ENCODE data around the gene RNH1. TPM values are rescaled to one million over a fixed set of nuclear protein-coding genes. Genes with fewer than 3 reads are reported as not detected.

RNH1 gene
- polyA plus RNA-seq, 1 donor from 2014 or later: 71.8 TPM

- H3K4me3 ChIP-seq (ENCODE audit: low read length): no peak overlapping the region
- H3K9me2 ChIP-seq (ENCODE audit: insufficient read depth, low read length): no peaks in the 10 kb centered on the region
- no peaks in the 10 kb centered on the region for H3F3A ChIP-seq (ENCODE audit: insufficient read depth, low read length, poor library complexity, severe bottlenecking)
- H3K9ac ChIP-seq (ENCODE audit: low read length): no peak overlapping the region
- H3K27ac ChIP-seq (ENCODE audit: low read length): no peak overlapping the region
- no peaks in the 10 kb centered on the region for H3K27me3 ChIP-seq (ENCODE audit: insufficient read depth, low read depth, low read length)
- TF ChIP-seq EP300 (conservative IDR thresholded peaks at IDR 0.05; ENCODE audit: poor library complexity, severe bottlenecking) (no peak), CTCF (IDR thresholded peaks at IDR 0.05; ENCODE audit: poor library complexity, severe bottlenecking) (no peak), SMC3 (conservative IDR thresholded peaks at IDR 0.05; ENCODE audit: poor library complexity) (no peak), EZH2 (IDR thresholded peaks at IDR 0.05; ENCODE audit: borderline replicate concordance, insufficient read depth, low read length, poor library complexity, severe bottlenecking) (no peak), MXI1 (conservative IDR thresholded peaks at IDR 0.05; ENCODE audit: poor library complexity, severe bottlenecking) (no peak), TAF1 (IDR thresholded peaks at IDR 0.05; ENCODE audit: low read depth) (no peak), RAD21 (conservative IDR thresholded peaks at IDR 0.05) (no peak), POLR2AphosphoS5 (IDR thresholded peaks at IDR 0.05) (no peak), REST (IDR thresholded peaks at IDR 0.05; ENCODE audit: borderline replicate concordance) (no peak)
- no peak overlapping the region for H3K4me2 ChIP-seq (ENCODE audit: low read length)
- no peaks in the 10 kb centered on the region for H3K9me3 ChIP-seq (ENCODE audit: low read length)
- H3K36me3 ChIP-seq (ENCODE audit: insufficient read depth, low read length): peaks cover 6% of the 10 kb centered on the region
- H3K79me2 ChIP-seq (replicated peaks; ENCODE audit: insufficient read depth, low read length): no peaks in the 10 kb centered on the region
- H4K20me1 ChIP-seq (ENCODE audit: insufficient read depth): no peaks in the 10 kb centered on the region
- no peak overlapping the region for H2AFZ ChIP-seq (ENCODE audit: low read depth, low read length)
These were observed 32.9 kb downstream of the RNH1 start for GRCh38 chr11:473962-474785.

GRCh38 chr11:473415-473814, 33.6 kb downstream of the RNH1 start:
- TF ChIP-seq POLR2AphosphoS5 (IDR thresholded peaks at IDR 0.05) (no peak), TAF1 (IDR thresholded peaks at IDR 0.05; ENCODE audit: low read depth) (no peak), SMC3 (conservative IDR thresholded peaks at IDR 0.05; ENCODE audit: poor library complexity) (no peak), RAD21 (conservative IDR thresholded peaks at IDR 0.05) (no peak)
- Histone ChIP-seq H3K9me3 (ENCODE audit: low read length) (no peaks in the 10 kb centered on the region), H3K36me3 (ENCODE audit: insufficient read depth, low read length) (peaks cover 6% of the 10 kb centered on the region), H3K79me2 (replicated peaks; ENCODE audit: insufficient read depth, low read length) (no peaks in the 10 kb centered on the region), H3K4me2 (ENCODE audit: low read length) (no peak overlapping the region), H2AFZ (ENCODE audit: low read depth, low read length) (no peak overlapping the region), H3K27ac (ENCODE audit: low read length) (no peak overlapping the region), H4K20me1 (ENCODE audit: insufficient read depth) (no peaks in the 10 kb centered on the region), H3K9ac (ENCODE audit: low read length) (no peak overlapping the region), H3K9me2 (ENCODE audit: insufficient read depth, low read length) (no peaks in the 10 kb centered on the region), H3F3A (ENCODE audit: insufficient read depth, low read length, poor library complexity, severe bottlenecking) (no peaks in the 10 kb centered on the region), H3K4me3 (ENCODE audit: low read length) (no peak overlapping the region), H3K27me3 (ENCODE audit: insufficient read depth, low read depth, low read length) (no peaks in the 10 kb centered on the region)

All from neural cell (in vitro differentiated cells).